H1 (cell line): ENCODE data around the gene IFITM2. TPM values are rescaled to one million over a fixed set of nuclear protein-coding genes. Genes with fewer than 3 reads are reported as not detected.

ENCODE experiments used
- CTCF ChIA-PET: fragments of 300-600 bp; sonication (Branson Sonifier 250); formaldehyde crosslinking; loops from one replicate; lab custom pipeline; 2021; ENCODE audit not compliant: partially characterized antibody; lab: Charles Lee
- POLR2A ChIA-PET: fragments of 300-600 bp; sonication (Branson Sonifier 250); formaldehyde crosslinking; loops from one replicate; lab custom pipeline; 2021; ENCODE audit warnings: inconsistent platforms; ENCODE audit not compliant: partially characterized antibody; lab: Charles Lee
- DNase-seq, 2 experiments: peaks; one replicate each; pipeline versions ENCODE4 v3.0.0 to v3.0.0-alpha.2; 2010 to 2022; ENCODE audit warnings: low spot score in 2 of 2, low read depth in 1 of 2, mixed read lengths in 1 of 2
- FAIRE-seq: peaks from 2 replicates; lab custom pipeline; 2011; peaks lifted over from hg19 to GRCh38; lab: Jason Lieb, UNC
- H2AFZ ChIP-seq: 2 replicates; pipeline ENCODE4 v1.8.1; 2012; ENCODE audit warnings: low read length, inconsistent platforms
- H2AK5ac ChIP-seq: 2 replicates; pipeline ENCODE4 v1.6.1; 2013; ENCODE audit warnings: low read depth, low read length
- H2BK120ac ChIP-seq: replicated peaks from 2 replicates; pipeline ENCODE3; 2013; ENCODE audit warnings: low read depth, low read length, inconsistent platforms
- H2BK12ac ChIP-seq: 2 replicates; pipeline ENCODE4 v1.6.1; 2013; ENCODE audit warnings: low read depth, low read length
- H2BK15ac ChIP-seq: 2 replicates; pipeline ENCODE4 v1.6.1; 2013; ENCODE audit warnings: low read length
- H2BK20ac ChIP-seq: 2 replicates; pipeline ENCODE4 v1.6.1; 2013; ENCODE audit warnings: low read length
- H2BK5ac ChIP-seq: 2 replicates; pipeline ENCODE4 v1.6.1; 2013; ENCODE audit warnings: low read depth, low read length
- H3K14ac ChIP-seq: 2 replicates; pipeline ENCODE4 v1.6.1; 2013; ENCODE audit warnings: inconsistent platforms; ENCODE audit not compliant: insufficient read length
- H3K18ac ChIP-seq: 2 replicates; pipeline ENCODE4 v1.6.1; 2013; ENCODE audit warnings: low read length; ENCODE audit errors: extremely low read depth
- H3K23ac ChIP-seq: 2 replicates; pipeline ENCODE4 v1.6.1; 2013; ENCODE audit warnings: inconsistent platforms; ENCODE audit not compliant: insufficient read length
- H3K23me2 ChIP-seq: 2 replicates; pipeline ENCODE4 v1.6.1; 2013; ENCODE audit warnings: low read depth, low read length
- H3K27ac ChIP-seq: 2 replicates; pipeline ENCODE4 v1.6.1; 2011; ENCODE audit warnings: low read depth, low read length, inconsistent platforms
- H3K27me3 ChIP-seq, 4 experiments: replicated peaks in 1 of 4; 1 replicate in 1 of 4; 2 replicates in 3 of 4; pipeline versions ENCODE4 v1.6.1 to v1.8.1; 2011 to 2013; ENCODE audit warnings: low read length in 3 of 4, mild to moderate bottlenecking in 3 of 4, inconsistent platforms in 2 of 4, mixed read lengths in 2 of 4, moderate library complexity in 1 of 4; ENCODE audit not compliant: control insufficient read depth in 3 of 4, insufficient read depth in 3 of 4; ENCODE audit errors: extremely low read depth in 1 of 4
- H3K36me3 ChIP-seq, 4 experiments: 2 replicates each; pipeline versions ENCODE4 v1.6.1 to v1.8.1; 2011 to 2013; ENCODE audit warnings: mild to moderate bottlenecking in 4 of 4, low read length in 3 of 4, moderate library complexity in 2 of 4, control low read depth in 1 of 4, inconsistent platforms in 1 of 4; ENCODE audit not compliant: insufficient read depth in 4 of 4, control insufficient read depth in 2 of 4
- H3K4ac ChIP-seq: replicated peaks from 2 replicates; pipeline ENCODE3; 2013; ENCODE audit warnings: low read length, low read depth, mixed read lengths, inconsistent platforms; ENCODE audit not compliant: insufficient read length
- H3K4me1 ChIP-seq, 4 experiments: replicated peaks in 1 of 4; 1 replicate in 1 of 4; 2 replicates in 3 of 4; pipeline versions ENCODE4 v1.6.1 to v1.8.1; 2011 to 2013; ENCODE audit warnings: low read length in 3 of 4, inconsistent platforms in 2 of 4, mixed read lengths in 1 of 4; ENCODE audit not compliant: insufficient read depth in 4 of 4, control insufficient read depth in 3 of 4
- H3K4me2 ChIP-seq, 2 experiments: 2 replicates each; pipeline versions ENCODE4 v1.6.1 to v1.8.1; 2011 to 2013; ENCODE audit warnings: low read depth in 2 of 2, low read length in 2 of 2, control low read depth in 1 of 2, inconsistent platforms in 1 of 2, mild to moderate bottlenecking in 1 of 2; ENCODE audit not compliant: insufficient read depth in 1 of 2
- H3K4me3 ChIP-seq, 4 experiments: fragments of 200-600, 300-600 bp in 1 of 4; sonication (generic), shearing (Covaris generic), sonication (Bioruptor Twin) in 1 of 4; 2 replicates each; pipeline versions ENCODE4 v1.5.1 to v1.8.1; 2011 to 2016; ENCODE audit warnings: low read length in 4 of 4, low read depth in 3 of 4, control low read depth in 2 of 4, inconsistent platforms in 2 of 4, mild to moderate bottlenecking in 2 of 4, mixed read lengths in 1 of 4, moderate library complexity in 1 of 4; ENCODE audit not compliant: insufficient read depth in 2 of 4; ENCODE audit errors: extremely low read depth in 1 of 4
- H3K56ac ChIP-seq: replicated peaks from 2 replicates; pipeline ENCODE3; 2013; ENCODE audit warnings: low read depth, mild to moderate bottlenecking, mixed read lengths, low read length, inconsistent platforms; ENCODE audit not compliant: insufficient read length
- H3K79me1 ChIP-seq: 2 replicates; pipeline ENCODE4 v1.6.1; 2013; ENCODE audit warnings: low read depth, low read length, control low read depth
- H3K79me2 ChIP-seq, 2 experiments: 2 replicates each; pipeline versions ENCODE4 v1.6.1 to v1.8.1; 2012 to 2013; ENCODE audit warnings: low read length in 2 of 2, mild to moderate bottlenecking in 2 of 2, inconsistent platforms in 1 of 2; ENCODE audit not compliant: insufficient read depth in 2 of 2, control insufficient read depth in 1 of 2
- H3K9ac ChIP-seq, 4 experiments: replicated peaks in 1 of 4; 1 replicate in 1 of 4; 2 replicates in 3 of 4; pipeline versions ENCODE4 v1.6.1 to v1.8.1; 2011 to 2013; ENCODE audit warnings: low read depth in 3 of 4, low read length in 3 of 4, control low read depth in 2 of 4, mild to moderate bottlenecking in 2 of 4, moderate library complexity in 2 of 4, inconsistent platforms in 1 of 4; ENCODE audit errors: extremely low read depth in 1 of 4
- H3K9me3 ChIP-seq, 2 experiments: 2 replicates each; pipeline versions ENCODE4 v1.6.1 to v1.8.1; 2012 to 2013; ENCODE audit warnings: mild to moderate bottlenecking in 2 of 2, moderate library complexity in 2 of 2, control low read depth in 1 of 2, inconsistent platforms in 1 of 2, low read depth in 1 of 2, low read length in 1 of 2, mixed read lengths in 1 of 2; ENCODE audit not compliant: insufficient read depth in 2 of 2
- H4K20me1 ChIP-seq, 2 experiments: replicated peaks in 1 of 2; 2 replicates each; pipeline versions ENCODE3 to v1.8.1; 2011 to 2013; ENCODE audit warnings: inconsistent platforms in 2 of 2, low read length in 2 of 2, mild to moderate bottlenecking in 1 of 2; ENCODE audit not compliant: insufficient read depth in 2 of 2, control insufficient read depth in 1 of 2
- H4K5ac ChIP-seq: 2 replicates; pipeline ENCODE4 v1.6.1; 2013; ENCODE audit warnings: low read length, low read depth, mixed read lengths, inconsistent platforms; ENCODE audit not compliant: insufficient read length
- H4K8ac ChIP-seq: 2 replicates; pipeline ENCODE4 v1.8.0; 2013; ENCODE audit warnings: mild to moderate bottlenecking, moderate library complexity, low read length, inconsistent platforms; ENCODE audit not compliant: insufficient read depth; ENCODE audit errors: extremely low read depth
- H4K91ac ChIP-seq: replicated peaks from 2 replicates; pipeline ENCODE3; 2013; ENCODE audit warnings: low read length, mixed read lengths, inconsistent platforms; ENCODE audit not compliant: insufficient read length
- BCL11A ChIP-seq, 2 experiments: IDR thresholded peaks; one replicate each; pipeline ENCODE4 v1.6.1; 2011; ENCODE audit warnings: low read depth in 2 of 2, low read length in 2 of 2, mild to moderate bottlenecking in 2 of 2
- CBX8 ChIP-seq: fragments of 300-800, 300-1000 bp; sonication (generic); IDR thresholded peaks from 2 replicates; pipeline ENCODE4 v1.7.1; 2016; ENCODE audit warnings: low read depth, low read length, borderline replicate concordance
- CTBP2 ChIP-seq: IDR thresholded peaks from 2 replicates; pipeline ENCODE4 v1.7.0; 2011; ENCODE audit warnings: borderline replicate concordance, mild to moderate bottlenecking, moderate library complexity, mixed read lengths, low read length; ENCODE audit not compliant: insufficient read depth, insufficient read length
- CTCF ChIP-seq, 3 experiments: IDR thresholded peaks; 1 replicate in 2 of 3; 2 replicates in 1 of 3; pipeline versions ENCODE4 v1.5.1 to v1.6.1; 2011; ENCODE audit warnings: low read length in 3 of 3, mild to moderate bottlenecking in 3 of 3, inconsistent platforms in 2 of 3, low read depth in 1 of 3, moderate library complexity in 1 of 3; ENCODE audit not compliant: insufficient read depth in 1 of 3; ENCODE audit errors: control extremely low read depth in 1 of 3
- HDAC2 ChIP-seq, 2 experiments: fragments of 300-600 bp in 1 of 2; sonication (generic) in 1 of 2; IDR thresholded peaks; 2 replicates each; pipeline ENCODE4 v1.6.1; 2011 to 2012; ENCODE audit warnings: low read depth in 2 of 2, low read length in 2 of 2, mild to moderate bottlenecking in 2 of 2, moderate library complexity in 2 of 2, borderline replicate concordance in 1 of 2, inconsistent platforms in 1 of 2
- MAFK ChIP-seq: IDR thresholded peaks from 2 replicates; pipeline ENCODE4 v1.6.1; 2012; ENCODE audit warnings: low read depth, mild to moderate bottlenecking, improper control_type of control experiment, low read length
- NRF1 ChIP-seq: IDR thresholded peaks from 2 replicates; pipeline ENCODE4 v1.6.1; 2011; ENCODE audit warnings: mild to moderate bottlenecking, low read depth, low read length, improper control_type of control experiment
- POU5F1 ChIP-seq: IDR thresholded peaks from 2 replicates; pipeline ENCODE4 v1.6.1; 2011; ENCODE audit warnings: low read depth, mild to moderate bottlenecking, low read length, moderate library complexity
- RAD21 ChIP-seq, 2 experiments: IDR thresholded peaks in 1 of 2; conservative IDR thresholded peaks in 1 of 2; 2 replicates each; pipeline ENCODE4 v1.6.1; 2011; ENCODE audit warnings: low read depth in 2 of 2, low read length in 2 of 2, improper control_type of control experiment in 1 of 2, inconsistent platforms in 1 of 2, mild to moderate bottlenecking in 1 of 2, moderate library complexity in 1 of 2
- ZNF274 ChIP-seq: IDR thresholded peaks from 2 replicates; pipeline ENCODE4 v1.7.0; 2012; ENCODE audit warnings: low read length, borderline replicate concordance; ENCODE audit errors: extremely low read depth
- WGBS, 2 experiments: shearing (Covaris generic) in 1 of 2; methylation state at CpG; one replicate each; pipeline versions ENCODE4 v1.1.6 to v1.1.7; 2013 to 2015; ENCODE audit warnings: low lambda C conversion rate in 2 of 2, mixed read lengths in 2 of 2, inconsistent platforms in 1 of 2, low coverage in 1 of 2, missing lambda C conversion rate in 1 of 2; ENCODE audit not compliant: insufficient replicate concordance in 2 of 2, insufficient coverage in 1 of 2, insufficient read length in 1 of 2; ENCODE audit errors: extremely low coverage in 1 of 2, missing lambda C conversion rate in 1 of 2; 5-methylcytosine and 5-hydroxymethylcytosine counted together
- polyA plus RNA-seq, 7 experiments: library from polyadenylated mRNA; depleted of rRNA in 3 of 7; stranded (reverse) in 5 of 7; unstranded in 2 of 7; fragments of >200 nt in 5 of 7; fragments of 200-250 nt in 2 of 7; gene quantifications; 1 replicate in 5 of 7; 2 replicates in 1 of 7; 4 replicates in 1 of 7; pipeline versions ENCODE4 v1.2.1 to v1.2.3, GENCODE V29; 2011 to 2013; ENCODE audit warnings: missing spikeins in 2 of 7, mixed read lengths in 2 of 7
- total RNA-seq: library from RNA; stranded (reverse); fragmentation: NEBNext Ultra II Directional; extraction: Animal tissue kit (Norgen Biotek cat#: 25700); gene quantifications from 2 replicates; pipeline ENCODE4 v1.2.1, GENCODE V29; 2021

The IFITM2 gene
- total and polyA plus RNA-seq, 2 of the 8 experiments (the other 6 are each of a cell fraction or from before 2014, with no cell fraction given) = 399 to 764 TPM

GRCh38 chr11:285894-286220 is 21.8 kb upstream of the IFITM2 start:
- ChIA-PET POLR2A (interaction anchor here (1.1 to 7.7 kb wide), 5 partner anchors 9 to 86 kb away, joined by 3 to 51 read pairs (median 8); partner anchors contain the start of genes IFITM2 and IFITM5), CTCF (interaction anchor here (3.9 to 8.6 kb wide), 2 partner anchors 34 to 35 kb away, joined by 30 to 88 read pairs; no protein-coding TSS in a partner anchor)
- FAIRE-seq = no peak
- no peak overlapping the region for H4K8ac ChIP-seq
- no peak overlapping the region for H3K9ac ChIP-seq
- H3K36me3 ChIP-seq = no peaks in the 10 kb centered on the region; a peak in 1 of 8 replicates
- no peak overlapping the region for H3K4me3 ChIP-seq
- H3K56ac ChIP-seq = no peak overlapping the region
- 0 out of 2 replicates have a peak, but pooled peaks cover 4% of the 10 kb centered on the region for H3K79me1 ChIP-seq
- H3K27ac ChIP-seq = no peak overlapping the region
- no peak overlapping the region for H3K4ac ChIP-seq
- H3K23me2 ChIP-seq = peaks cover 5% of the 10 kb centered on the region; the same call in 1 of the 2 replicates
- H2BK12ac ChIP-seq = no peak overlapping the region
- H3K9me3 ChIP-seq = peaks cover 0 to 3% of the 10 kb centered on the region in 2 experiments; a peak in 1 of 4 replicates
- DNase-seq = peak in 1 of 2 experiments; percentile 30
- no peak overlapping the region for H3K14ac ChIP-seq
- H4K20me1 ChIP-seq = no peaks in the 10 kb centered on the region
- no peak overlapping the region for H3K4me2 ChIP-seq
- peak overlapping the region; percentile 48; the same call in 1 of the 2 replicates for H3K18ac ChIP-seq
- 0 out of 2 replicates have a peak overlapping the region, but pooled peaks have one; percentile 6 for H2AK5ac ChIP-seq
- no peak overlapping the region for H3K23ac ChIP-seq
- peaks cover 0 to 28% (median 21%) of the 10 kb centered on the region in 4 experiments; a peak in 6 of 7 replicates for H3K4me1 ChIP-seq
- H4K91ac ChIP-seq = no peak overlapping the region
- H3K27me3 ChIP-seq = peaks cover 5 to 16% (median 13%) of the 10 kb centered on the region in 4 experiments; a peak in 6 of 7 replicates
- no peak overlapping the region for H2AFZ ChIP-seq
- no peak overlapping the region for H2BK20ac ChIP-seq
- H3K79me2 ChIP-seq = no peaks in the 10 kb centered on the region
- H2BK120ac ChIP-seq = no peak overlapping the region
- no peak overlapping the region for H2BK15ac ChIP-seq
- no peak overlapping the region for H2BK5ac ChIP-seq
- WGBS, 2 experiments = 93% methylated on average over 8 of the region's 8 CpGs; no CpG with 5 or more reads in 1 of the 2 experiments
- no peak overlapping the region for H4K5ac ChIP-seq
- TF ChIP-seq POU5F1 (no peak), ZNF274 (no peak), CBX8 (no peak), MAFK (no peak), BCL11A (IDR thresholded peaks at IDR 0.05; ENCODE audit: low read depth in 2 of 2, low read length in 2 of 2) (no peak), CTCF (IDR thresholded peaks at IDR 0.05; ENCODE audit: control extremely low read depth in 1 of 3, insufficient read depth in 1 of 3, low read depth in 1 of 3, low read length in 3 of 3) (no peak), RAD21 (IDR thresholded peaks at IDR 0.05 in 1 of 2, conservative IDR thresholded peaks at IDR 0.05 in 1 of 2; ENCODE audit: low read depth in 2 of 2, low read length in 2 of 2) (no peak), CTBP2 (no peak), NRF1 (no peak), HDAC2 (IDR thresholded peaks at IDR 0.05; ENCODE audit: borderline replicate concordance in 1 of 2, low read depth in 2 of 2, low read length in 2 of 2) (no peak)
